Testis (tissue), 2 donors: ENCODE results near the gene KIF17.

Experiments
- CTCF ChIP-seq, 3 experiments: fragments of 450-650 bp in 2 of 3; fragments of 200-600 bp in 1 of 3; sonication (generic) in 1 of 3; IDR thresholded peaks; one replicate each; pipeline ENCODE4 v1.5.1; 2016 to 2019; ENCODE audit warnings: antibody characterized with exemption in 3 of 3, mild to moderate bottlenecking in 2 of 3, moderate library complexity in 1 of 3
- POLR2A ChIP-seq: fragments of 450-650 bp; IDR thresholded peaks from one replicate; pipeline ENCODE4 v1.6.1; 2017; ENCODE audit warnings: antibody characterized with exemption, mild to moderate bottlenecking, moderate library complexity

DNA sequence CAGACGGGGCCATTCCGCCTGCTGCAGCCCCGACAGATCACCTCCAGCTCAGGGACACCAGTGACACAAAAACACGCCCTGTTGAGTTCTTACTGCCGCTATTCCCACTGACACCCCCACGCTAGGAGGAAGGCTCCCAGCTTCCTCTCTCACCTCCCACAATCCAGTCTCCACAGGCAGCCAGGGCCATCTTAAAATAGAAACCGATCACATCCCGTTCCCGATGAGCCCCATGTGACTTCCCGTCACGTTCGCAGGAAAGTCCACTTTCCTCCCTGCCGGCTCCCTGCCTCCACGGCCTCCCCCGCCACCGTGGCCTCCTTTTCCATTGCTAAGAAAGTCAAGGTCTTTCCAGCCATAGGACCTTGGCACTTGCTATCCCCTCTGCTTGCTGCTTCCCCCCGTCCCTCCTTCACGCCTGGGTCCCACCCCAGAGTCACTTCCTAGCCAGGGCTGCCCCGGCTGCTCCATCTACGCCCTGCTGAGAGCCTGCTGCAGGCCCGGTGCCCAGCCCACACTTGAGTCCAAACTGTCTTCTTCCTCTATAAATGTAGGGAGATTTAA is 32.6 kb downstream of the KIF17 start:
- TF ChIP-seq CTCF (IDR thresholded peaks at IDR 0.05) (no peak), POLR2A (no peak)
